ENCODE results near the gene WDR48. TPM values are rescaled to one million over a fixed set of nuclear protein-coding genes. Genes with fewer than 3 reads are reported as not detected.

WDR48 gene
- total and polyA plus RNA-seq, 9 of the 15 experiments (the other 6 are each of a cell fraction or from before 2014, with no cell fraction given): 26.6 to 70.6 (median 48.0) TPM

- no peak for TF ChIP-seq ZNF518B (CRISPR knock-in tag; IDR thresholded peaks at IDR 0.05)
- TF ChIP-seq ZFP1 (CRISPR knock-in tag; IDR thresholded peaks at IDR 0.05): no peak
- TF ChIP-seq BACH1 (tag; IDR thresholded peaks at IDR 0.05): no peak
- peak in 1 of 2 experiments; percentile 83; a peak in 1 of 4 replicates for TF ChIP-seq ZNF639 (CRISPR knock-in tag; conservative IDR thresholded peaks at IDR 0.05 in 1 of 2, IDR thresholded peaks at IDR 0.05 in 1 of 2)
- no peak for TF ChIP-seq ZNF140 (CRISPR knock-in tag; IDR thresholded peaks at IDR 0.05)
- peak in 1 of 2 experiments; percentile 50; a peak in 2 of 4 replicates for TF ChIP-seq HDAC1 (IDR thresholded peaks at IDR 0.05)
- TF ChIP-seq ZBTB40 (IDR thresholded peaks at IDR 0.05): peak; percentile 44; the same call in 1 of the 2 replicates
- TF ChIP-seq ZBTB40 (CRISPR knock-in tag; IDR thresholded peaks at IDR 0.05): no peak
- TF ChIP-seq TCF7 (IDR thresholded peaks at IDR 0.05; ENCODE audit: borderline replicate concordance): no peak
- TF ChIP-seq THRAP3 (IDR thresholded peaks at IDR 0.05; ENCODE audit: borderline replicate concordance): no peak
- TF ChIP-seq KDM5B (IDR thresholded peaks at IDR 0.05; ENCODE audit: insufficient replicate concordance, low read depth, low read length): peak; percentile 10
- 0 out of 4 replicates have a peak, but pooled peaks of 1 of the 2 experiments have one; percentile 34 for TF ChIP-seq MLX (CRISPR knock-in tag; conservative IDR thresholded peaks at IDR 0.05)
Observed at GRCh38 chr3:39106851-39107387, 55.1 kb downstream of the WDR48 start (continued).
